DMS53 treated with DMSO at 0.1 percent for 48 hours (cell line): ENCODE data around the gene SLC39A9.
A peak's percentile ranks its signal among the peaks of the same experiment; 100 is the strongest.

Experiments used
- DNase-seq: peaks from one replicate; lab custom pipeline; 2025; ENCODE audit not compliant: unreplicated experiment; lab: John Stamatoyannopoulos, UW

Gene SLC39A9

GRCh38 chr14:69424149-69424923 lies 25.8 kb downstream of the SLC39A9 start:
- no peak for DNase-seq

GRCh38 chr14:69427596-69427995 lies 29.1 kb downstream of the SLC39A9 start:
- no peak for DNase-seq

- no peak for DNase-seq
These were observed 30.0 kb downstream of the SLC39A9 start for GRCh38 chr14:69428289-69428998.

GRCh38 chr14:69429643-69430042 lies 31.2 kb downstream of the SLC39A9 start:
- no peak for DNase-seq

GRCh38 chr14:69430306-69430939 lies 31.9 kb downstream of the SLC39A9 start:
- DNase-seq: no peak

GRCh38 chr14:69432364-69432763 lies 33.9 kb downstream of the SLC39A9 start:
- no peak for DNase-seq

- no peak for DNase-seq
These were observed 41.2 kb downstream of the SLC39A9 start for GRCh38 chr14:69439521-69440270.

- no peak for DNase-seq
These were observed 43.5 kb downstream of the SLC39A9 start for GRCh38 chr14:69441948-69442347.

GRCh38 chr14:69443296-69443805 lies 44.9 kb downstream of the SLC39A9 start:
- no peak for DNase-seq

GRCh38 chr14:69449216-69449615 lies 50.7 kb downstream of the SLC39A9 start:
- DNase-seq: no peak

- DNase-seq: no peak
These were observed 53.4 kb downstream of the SLC39A9 start for GRCh38 chr14:69451941-69452340.

GRCh38 chr14:69458350-69458749 lies 59.9 kb downstream of the SLC39A9 start:
- no peak for DNase-seq

- no peak for DNase-seq
These were observed 60.6 kb downstream of the SLC39A9 start for GRCh38 chr14:69459122-69459521.

GRCh38 chr14:69460093-69460701 lies 61.7 kb downstream of the SLC39A9 start:
- DNase-seq: peak; percentile 64

GRCh38 chr14:69464379-69464778 lies 65.9 kb downstream of the SLC39A9 start:
- no peak for DNase-seq

GRCh38 chr14:69464829-69465228 lies 66.3 kb downstream of the SLC39A9 start:
- DNase-seq: no peak

- peak; percentile 14 for DNase-seq
These were observed 70.5 kb downstream of the SLC39A9 start for GRCh38 chr14:69468949-69469348.

- DNase-seq: no peak
These were observed 72.9 kb downstream of the SLC39A9 start for GRCh38 chr14:69471436-69471835.

GRCh38 chr14:69471916-69472315 lies 73.4 kb downstream of the SLC39A9 start:
- no peak for DNase-seq

GRCh38 chr14:69473260-69473659 lies 74.8 kb downstream of the SLC39A9 start:
- DNase-seq: no peak

GRCh38 chr14:69473946-69474345 lies 75.5 kb downstream of the SLC39A9 start:
- no peak for DNase-seq
